WI38 (cell line): Measurements from ENCODE around the gene SPAST.
"Not testable (repeated sequence)": the region's sequence is repeated elsewhere in the genome, so short reads cannot be mapped to it uniquely, and the experiment has no call there.

Experiments used
- H3K4me3 ChIP-seq: 2 replicates; pipeline ENCODE4 v1.5.1; 2011; ENCODE audit warnings: low read depth, mild to moderate bottlenecking, control low read depth, low read length
- TF ChIP-seq, protein P1 (sequence below): IDR thresholded peaks from 2 replicates; pipeline ENCODE4 v1.5.1; 2012; ENCODE audit warnings: low read depth, mild to moderate bottlenecking, control low read depth, low read length

SPAST gene

DNA sequence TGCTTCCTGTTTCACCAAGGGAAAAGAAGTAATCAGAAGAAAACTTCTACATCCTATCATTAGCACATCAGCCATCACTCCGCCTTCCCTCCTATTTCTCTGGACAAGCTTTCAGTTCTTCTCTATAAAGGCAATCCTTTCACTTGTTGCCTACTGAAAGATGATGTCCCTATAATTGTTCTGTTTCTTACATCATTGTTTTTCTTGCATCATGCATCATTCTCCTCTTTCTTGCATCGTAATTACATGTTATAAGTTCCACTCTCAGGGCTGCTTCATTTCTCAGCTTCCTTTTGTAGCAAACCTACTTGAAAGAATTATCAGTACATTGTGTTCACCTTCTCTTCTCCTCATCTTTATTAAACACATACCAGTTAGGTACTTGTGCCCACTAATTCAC is 109.5 kb downstream of the SPAST start:
- TF ChIP-seq, protein P1, sequence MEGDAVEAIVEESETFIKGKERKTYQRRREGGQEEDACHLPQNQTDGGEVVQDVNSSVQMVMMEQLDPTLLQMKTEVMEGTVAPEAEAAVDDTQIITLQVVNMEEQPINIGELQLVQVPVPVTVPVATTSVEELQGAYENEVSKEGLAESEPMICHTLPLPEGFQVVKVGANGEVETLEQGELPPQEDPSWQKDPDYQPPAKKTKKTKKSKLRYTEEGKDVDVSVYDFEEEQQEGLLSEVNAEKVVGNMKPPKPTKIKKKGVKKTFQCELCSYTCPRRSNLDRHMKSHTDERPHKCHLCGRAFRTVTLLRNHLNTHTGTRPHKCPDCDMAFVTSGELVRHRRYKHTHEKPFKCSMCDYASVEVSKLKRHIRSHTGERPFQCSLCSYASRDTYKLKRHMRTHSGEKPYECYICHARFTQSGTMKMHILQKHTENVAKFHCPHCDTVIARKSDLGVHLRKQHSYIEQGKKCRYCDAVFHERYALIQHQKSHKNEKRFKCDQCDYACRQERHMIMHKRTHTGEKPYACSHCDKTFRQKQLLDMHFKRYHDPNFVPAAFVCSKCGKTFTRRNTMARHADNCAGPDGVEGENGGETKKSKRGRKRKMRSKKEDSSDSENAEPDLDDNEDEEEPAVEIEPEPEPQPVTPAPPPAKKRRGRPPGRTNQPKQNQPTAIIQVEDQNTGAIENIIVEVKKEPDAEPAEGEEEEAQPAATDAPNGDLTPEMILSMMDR: no peak
- no peak overlapping the region for H3K4me3 ChIP-seq

DNA sequence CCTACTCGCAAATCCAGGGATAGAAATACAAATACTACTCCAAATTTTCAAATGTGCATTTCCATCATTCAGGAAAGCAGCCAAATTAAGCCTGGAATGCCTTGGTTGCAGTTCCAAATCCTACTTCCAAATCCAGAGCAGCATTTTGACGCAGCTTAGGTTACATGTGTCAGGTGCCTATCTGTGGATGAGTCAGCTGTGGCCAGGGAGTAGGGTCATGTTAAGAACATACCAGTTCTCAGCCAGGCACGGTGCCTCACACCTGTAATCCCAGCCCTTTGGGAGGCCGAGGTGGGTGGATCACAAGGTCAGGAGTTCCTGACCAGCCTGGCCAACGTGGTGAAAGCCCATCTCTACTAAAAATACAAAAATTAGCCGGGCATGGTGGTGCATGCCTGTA is 119.3 kb downstream of the SPAST start:
- H3K4me3 ChIP-seq: no peak overlapping the region
- TF ChIP-seq, protein P1: no peak

DNA sequence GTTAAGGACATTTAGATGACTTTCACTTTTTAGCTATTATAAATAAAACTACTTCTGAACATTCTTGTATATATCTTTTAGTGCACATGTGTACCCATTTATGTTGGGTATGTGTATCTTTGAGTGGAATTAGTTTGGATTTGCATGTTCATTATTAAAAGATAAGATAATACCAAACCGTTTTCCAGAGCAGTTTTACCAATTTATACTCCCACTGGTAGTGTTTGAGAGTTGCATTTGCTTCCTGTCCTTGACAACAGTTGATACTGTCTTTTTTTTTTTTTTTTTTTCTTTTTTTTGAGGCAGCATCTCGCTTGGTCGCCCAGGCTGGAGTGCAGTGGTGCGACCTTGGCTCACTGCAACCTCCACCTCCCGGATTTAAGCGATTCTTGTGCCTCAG is 125.7 kb downstream of the SPAST start:
- H3K4me3 ChIP-seq: no peak overlapping the region
- TF ChIP-seq, protein P1: no peak

DNA sequence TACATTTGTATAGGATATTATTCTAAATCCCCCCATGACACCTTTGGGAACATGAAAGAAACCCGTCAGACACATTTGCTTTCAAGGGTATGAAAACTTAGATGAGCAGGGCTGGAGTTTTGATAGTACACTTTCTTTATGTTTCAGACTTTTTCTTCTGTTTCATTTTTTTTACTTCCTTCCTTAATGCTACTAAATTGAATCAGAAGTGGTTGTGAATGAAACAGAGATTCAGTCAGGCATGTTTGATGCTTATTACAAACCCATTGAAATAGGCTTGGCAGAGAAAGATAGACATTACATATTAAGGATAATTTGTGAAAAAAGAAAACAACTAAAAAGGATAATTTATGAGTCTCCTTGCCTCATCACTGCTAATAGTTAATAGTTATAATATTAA is 129.1 kb downstream of the SPAST start:
- H3K4me3 ChIP-seq: no peak overlapping the region
- TF ChIP-seq, protein P1: no peak

DNA sequence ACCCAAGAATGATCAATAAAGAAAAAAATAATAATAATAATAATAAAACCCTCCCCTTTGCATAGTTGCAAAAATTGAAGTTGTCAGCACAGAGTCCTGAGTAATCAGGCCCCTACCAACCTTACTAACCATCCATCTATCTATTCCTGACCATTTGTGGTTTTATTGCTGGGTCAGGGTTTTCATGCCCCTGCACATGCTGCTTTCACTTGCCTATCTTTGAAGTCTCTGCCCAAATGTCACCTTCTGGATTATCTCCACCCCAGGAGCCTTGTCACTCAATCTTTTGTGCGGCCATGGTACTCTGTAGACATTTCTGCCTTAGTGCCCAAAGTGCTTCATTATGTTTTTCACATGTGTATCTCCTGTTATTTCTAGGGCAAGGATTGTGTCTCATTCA is 137.5 kb downstream of the SPAST start:
- TF ChIP-seq, protein P1: no peak
- H3K4me3 ChIP-seq: no peak overlapping the region

DNA sequence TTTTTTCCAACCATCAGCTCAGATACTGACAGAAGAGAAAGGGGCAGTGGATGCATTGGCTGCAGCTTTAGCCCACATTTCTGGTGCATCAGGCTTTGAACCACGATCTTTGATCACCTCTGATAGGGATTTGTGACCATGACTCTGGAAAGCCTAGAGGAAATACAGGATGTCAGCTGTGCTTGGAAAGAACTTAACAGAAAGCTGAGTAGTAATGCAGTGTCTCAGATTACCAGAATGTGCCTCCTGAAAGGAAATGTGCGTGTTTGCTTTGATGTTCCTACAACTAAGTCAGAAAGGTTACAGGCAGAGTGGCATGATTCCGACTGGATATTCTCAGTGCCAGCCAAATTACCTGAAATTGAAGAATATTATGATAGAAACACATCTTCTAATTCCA is 140.1 kb downstream of the SPAST start:
- not testable (repeated sequence) for H3K4me3 ChIP-seq
